Neural cell (in vitro differentiated cells): ENCODE data around the gene ARSI. TPM values are rescaled to one million over a fixed set of nuclear protein-coding genes. Genes with fewer than 3 reads are reported as not detected.

Experiments used
- H2AFZ ChIP-seq: fragments of 200-600, 300-800 bp; sonication (generic), shearing (Covaris generic); 2 replicates; pipeline ENCODE4 v1.6.0; 2014; ENCODE audit warnings: low read depth, mild to moderate bottlenecking, antibody characterized with exemption, low read length, moderate library complexity
- H3F3A ChIP-seq: fragments of 200-600 bp; shearing (Covaris generic); 2 replicates; pipeline ENCODE4 v1.6.1; 2016; ENCODE audit warnings: mild to moderate bottlenecking, moderate library complexity, mixed read lengths, antibody characterized with exemption, low read length; ENCODE audit not compliant: insufficient read depth, poor library complexity, severe bottlenecking
- H3K27ac ChIP-seq: fragments of 200-600, 300-800 bp; sonication (generic), shearing (Covaris generic); 2 replicates; pipeline ENCODE4 v1.5.1; 2014; ENCODE audit warnings: mild to moderate bottlenecking, low read length, moderate library complexity
- H3K27me3 ChIP-seq: fragments of 300-800, 200-600 bp; sonication (generic), shearing (Covaris generic); 2 replicates; pipeline ENCODE4 v1.6.0; 2014; ENCODE audit warnings: mild to moderate bottlenecking, low read depth, low read length, moderate library complexity; ENCODE audit not compliant: insufficient read depth
- H3K36me3 ChIP-seq: fragments of 300-800, 200-600 bp; sonication (generic), shearing (Covaris generic); 2 replicates; pipeline ENCODE4 v1.5.1; 2014; ENCODE audit warnings: mild to moderate bottlenecking, antibody characterized with exemption, low read length, moderate library complexity; ENCODE audit not compliant: insufficient read depth
- H3K4me2 ChIP-seq: fragments of 300-800, 200-600 bp; sonication (generic), shearing (Covaris generic); 2 replicates; pipeline ENCODE4 v1.6.0; 2014; ENCODE audit warnings: mild to moderate bottlenecking, low read length
- H3K4me3 ChIP-seq: fragments of 300-800, 200-600 bp; sonication (generic), shearing (Covaris generic); 2 replicates; pipeline ENCODE4 v1.5.1; 2014; ENCODE audit warnings: mild to moderate bottlenecking, low read length, moderate library complexity
- H3K79me2 ChIP-seq: fragments of 200-600 bp; shearing (Covaris generic); replicated peaks from 2 replicates; pipeline ENCODE4 v1.6.0; 2014; ENCODE audit warnings: mild to moderate bottlenecking, low read length, moderate library complexity; ENCODE audit not compliant: insufficient read depth
- H3K9ac ChIP-seq: fragments of 300-800, 200-600 bp; sonication (generic), shearing (Covaris generic); 2 replicates; pipeline ENCODE4 v1.6.1; 2016; ENCODE audit warnings: mild to moderate bottlenecking, low read length, mixed read lengths
- H3K9me2 ChIP-seq: fragments of 200-600 bp; shearing (Covaris generic); 2 replicates; pipeline ENCODE4 v1.6.1; 2016; ENCODE audit warnings: mild to moderate bottlenecking, low read length, mixed read lengths; ENCODE audit not compliant: insufficient read depth
- H3K9me3 ChIP-seq: fragments of 200-600, 300-800 bp; sonication (generic), shearing (Covaris generic); 2 replicates; pipeline ENCODE4 v1.6.1; 2016; ENCODE audit warnings: mild to moderate bottlenecking, mixed run types, low read length, moderate library complexity, mixed read lengths
- H4K20me1 ChIP-seq: fragments of 200-600 bp; shearing (Covaris generic); 2 replicates; pipeline ENCODE4 v1.6.1; 2016; ENCODE audit warnings: mild to moderate bottlenecking, mixed run types; ENCODE audit not compliant: insufficient read depth
- CTCF ChIP-seq: fragments of 450-650 bp; IDR thresholded peaks from 2 replicates; pipeline ENCODE4 v1.5.1; 2014; ENCODE audit warnings: antibody characterized with exemption, mild to moderate bottlenecking, moderate library complexity; ENCODE audit not compliant: poor library complexity, severe bottlenecking
- EP300 ChIP-seq: fragments of 450-650 bp; conservative IDR thresholded peaks from 2 replicates; pipeline ENCODE4 v1.6.1; 2014; ENCODE audit warnings: antibody characterized with exemption, mild to moderate bottlenecking, moderate library complexity; ENCODE audit not compliant: poor library complexity, severe bottlenecking
- EZH2 ChIP-seq: fragments of 200-600, 300-800 bp; shearing (Covaris generic), sonication (generic); IDR thresholded peaks from 2 replicates; pipeline ENCODE4 v1.6.1; 2014; ENCODE audit warnings: antibody characterized with exemption, low read length, borderline replicate concordance, mild to moderate bottlenecking; ENCODE audit not compliant: insufficient read depth, poor library complexity, severe bottlenecking
- MXI1 ChIP-seq: fragments of 450-650 bp; conservative IDR thresholded peaks from 2 replicates; pipeline ENCODE4 v1.6.1; 2014; ENCODE audit warnings: antibody characterized with exemption, mild to moderate bottlenecking; ENCODE audit not compliant: poor library complexity, severe bottlenecking
- POLR2AphosphoS5 ChIP-seq: IDR thresholded peaks from 2 replicates; pipeline ENCODE4 v1.6.1; 2012
- RAD21 ChIP-seq: fragments of 450-650 bp; conservative IDR thresholded peaks from 2 replicates; pipeline ENCODE4 v1.6.1; 2014; ENCODE audit warnings: antibody characterized with exemption, mild to moderate bottlenecking, moderate library complexity
- REST ChIP-seq: IDR thresholded peaks from 2 replicates; pipeline ENCODE4 v1.6.1; 2012; ENCODE audit warnings: borderline replicate concordance
- SMC3 ChIP-seq: fragments of 450-650 bp; conservative IDR thresholded peaks from 2 replicates; pipeline ENCODE4 v1.6.1; 2014; ENCODE audit warnings: antibody characterized with exemption, mild to moderate bottlenecking, moderate library complexity; ENCODE audit not compliant: poor library complexity
- TAF1 ChIP-seq: IDR thresholded peaks from 2 replicates; pipeline ENCODE4 v1.6.1; 2012; ENCODE audit warnings: low read depth
- polyA minus RNA-seq: library from RNA; depleted of rRNA, polyadenylated mRNA; stranded (reverse); fragments of >200 nt; gene quantifications from 2 replicates; pipeline ENCODE4 v1.2.3, GENCODE V29; 2014
- polyA plus RNA-seq: library from polyadenylated mRNA; depleted of rRNA; stranded (reverse); fragments of >200 nt; gene quantifications from 2 replicates; pipeline ENCODE4 v1.2.3, GENCODE V29; 2014

ARSI gene
- polyA plus RNA-seq (not detected in 2 replicates), polyA minus RNA-seq (not detected in 2 replicates)

GRCh38 chr5:150302301-150303069, at the start of gene ARSI:
Gene ARSI, minus strand, starts transcription at chr5:150302905. Its CDS starts 532 bp downstream, at chr5:150302373.
- H3K27me3 ChIP-seq, result peaks cover 29% of the 10 kb centered on the region
- H3K4me3 ChIP-seq, result no peak within 1 kb of the TSS
- H2AFZ ChIP-seq, result no peak within 1 kb of the TSS
- no peak within 1 kb of the TSS for H3K9ac ChIP-seq
- no peak within 1 kb of the TSS for H3K4me2 ChIP-seq
- H3K9me3 ChIP-seq, result no peaks in the 10 kb centered on the region
- H3K79me2 ChIP-seq, result no peaks in the 10 kb centered on the region
- TF ChIP-seq TAF1, result no peak
- TF ChIP-seq SMC3, result no peak
- TF ChIP-seq EP300, result no peak
- TF ChIP-seq RAD21, result no peak
- TF ChIP-seq POLR2AphosphoS5, result no peak
- no peak for TF ChIP-seq REST
- no peak for TF ChIP-seq MXI1
- no peak for TF ChIP-seq EZH2
- no peak for TF ChIP-seq CTCF
- no peak within 1 kb of the TSS for H3K27ac ChIP-seq
- no peaks in the 10 kb centered on the region for H4K20me1 ChIP-seq
- no peaks in the 10 kb centered on the region for H3K36me3 ChIP-seq
- H3K9me2 ChIP-seq, result no peaks in the 10 kb centered on the region
- no peaks in the 10 kb centered on the region for H3F3A ChIP-seq

GRCh38 chr5:150350524-150351344, 48.0 kb upstream of the ARSI start:
- Histone ChIP-seq H2AFZ (no peak overlapping the region), H3K27me3 (no peaks in the 10 kb centered on the region), H4K20me1 (no peaks in the 10 kb centered on the region), H3K4me2 (no peak overlapping the region), H3K9me3 (no peaks in the 10 kb centered on the region), H3K4me3 (no peak overlapping the region), H3K27ac (no peak overlapping the region), H3K79me2 (no peaks in the 10 kb centered on the region), H3K9me2 (no peaks in the 10 kb centered on the region), H3K36me3 (no peaks in the 10 kb centered on the region), H3K9ac (no peak overlapping the region), H3F3A (no peaks in the 10 kb centered on the region)
- TF ChIP-seq RAD21 (peak; percentile 97), SMC3 (peak; percentile 98), EZH2 (no peak), TAF1 (no peak), CTCF (peak; percentile 94), MXI1 (peak; percentile 39), EP300 (no peak), REST (no peak)
